Measurements from ENCODE around the gene OSTN.
"Not testable (repeated sequence)": the region's sequence is repeated elsewhere in the genome, so short reads cannot be mapped to it uniquely, and the experiment has no call there.

The OSTN gene

GRCh38 chr3:191198932-191199331 lies at the start of gene OSTN:
Gene OSTN (plus strand): TSS chr3:191199241. CDS start chr3:191212533, 13,292 bp downstream.
- no peak for DNase-seq

- no peak for DNase-seq
Measured at GRCh38 chr3:191151653-191152052, 47.4 kb upstream of the OSTN start.

GRCh38 chr3:191154827-191155226 lies 44.2 kb upstream of the OSTN start:
- DNase-seq: no peak

- no peak for DNase-seq
Measured at GRCh38 chr3:191158247-191158646, 40.8 kb upstream of the OSTN start.

GRCh38 chr3:191158815-191159214 lies 40.2 kb upstream of the OSTN start:
- no peak for DNase-seq

GRCh38 chr3:191165802-191166201 lies 33.2 kb upstream of the OSTN start:
- DNase-seq: no peak

GRCh38 chr3:191166368-191166767 lies 32.7 kb upstream of the OSTN start:
- DNase-seq: no peak

- DNase-seq: no peak
Measured at GRCh38 chr3:191169566-191169965, 29.5 kb upstream of the OSTN start.

- DNase-seq: no peak
Measured at GRCh38 chr3:191170097-191170496, 28.9 kb upstream of the OSTN start.

- DNase-seq: no peak
Measured at GRCh38 chr3:191175102-191175501, 23.9 kb upstream of the OSTN start.

- DNase-seq: no peak
Measured at GRCh38 chr3:191176038-191176785, 22.8 kb upstream of the OSTN start.

GRCh38 chr3:191185382-191185781 lies 13.7 kb upstream of the OSTN start:
- not testable (repeated sequence) for DNase-seq

- DNase-seq: not testable (repeated sequence)
Measured at GRCh38 chr3:191188246-191188645, 10.8 kb upstream of the OSTN start.

GRCh38 chr3:191192270-191192669 lies 6.8 kb upstream of the OSTN start:
- not testable (repeated sequence) for DNase-seq

GRCh38 chr3:191192941-191193340 lies 6.1 kb upstream of the OSTN start:
- DNase-seq: no peak

- DNase-seq: no peak
Measured at GRCh38 chr3:191197761-191198306, 1.2 kb upstream of the OSTN start.

- DNase-seq: no peak
Measured at GRCh38 chr3:191198480-191198879, 561 bp upstream of the OSTN start.

- no peak for DNase-seq
Measured at GRCh38 chr3:191210032-191210431, 11.0 kb downstream of the OSTN start.

GRCh38 chr3:191216510-191216909 lies 17.5 kb downstream of the OSTN start:
- no peak for DNase-seq

GRCh38 chr3:191217301-191217700 lies 18.3 kb downstream of the OSTN start:
- DNase-seq: no peak

- no peak for DNase-seq
Measured at GRCh38 chr3:191220908-191221307, 21.9 kb downstream of the OSTN start.

GRCh38 chr3:191221638-191222037 lies 22.6 kb downstream of the OSTN start:
- DNase-seq: no peak

- DNase-seq: no peak
Measured at GRCh38 chr3:191227541-191227940, 28.5 kb downstream of the OSTN start.

- no peak for DNase-seq
Measured at GRCh38 chr3:191234216-191234615, 35.2 kb downstream of the OSTN start.
